ENCODE data around the gene SPAG16.

- TF ChIP-seq POLR2A (IDR thresholded peaks at IDR 0.05; ENCODE audit: low read length) (no peak), CTCF (IDR thresholded peaks at IDR 0.05) (no peak), REST (IDR thresholded peaks at IDR 0.05) (no peak), ZFP36 (IDR thresholded peaks at IDR 0.05; ENCODE audit: borderline replicate concordance, partially characterized antibody) (no peak), CEBPB (IDR thresholded peaks at IDR 0.05) (no peak)
Measured at GRCh38 chr2:213682276-213682675, 398.0 kb downstream of the SPAG16 start.

All from A549 (cell line).